GM12892 (cell line): Measurements from ENCODE around the gene CATSPERB.
"Not testable (repeated sequence)": the region's sequence is repeated elsewhere in the genome, so short reads cannot be mapped to it uniquely, and the experiment has no call there.

Source experiments
- DNase-seq: peaks from one replicate; pipeline ENCODE4 v3.0.0; 2011; ENCODE audit not compliant: insufficient read length
- FAIRE-seq: peaks from 2 replicates; lab custom pipeline; 2011; peaks lifted over from hg19 to GRCh38; lab: Jason Lieb, UNC
- POLR2A ChIP-seq: IDR thresholded peaks from 2 replicates; pipeline ENCODE4 v1.6.1; 2011; ENCODE audit warnings: low read depth, low read length, control low read depth
- POLR2AphosphoS5 ChIP-seq: IDR thresholded peaks from 2 replicates; pipeline ENCODE4 v1.6.1; 2011; ENCODE audit warnings: low read depth, low read length, control low read depth
- TAF1 ChIP-seq: IDR thresholded peaks from 2 replicates; pipeline ENCODE4 v1.6.1; 2011; ENCODE audit warnings: low read depth, mild to moderate bottlenecking, control low read depth, low read length, borderline replicate concordance

The CATSPERB gene

GRCh38 chr14:91727121-91727520 lies 4.8 kb downstream of the CATSPERB start:
- FAIRE-seq, result no peak
- no peak for TF ChIP-seq TAF1
- TF ChIP-seq POLR2AphosphoS5, result no peak
- TF ChIP-seq POLR2A, result no peak
- DNase-seq, result no peak

DNA sequence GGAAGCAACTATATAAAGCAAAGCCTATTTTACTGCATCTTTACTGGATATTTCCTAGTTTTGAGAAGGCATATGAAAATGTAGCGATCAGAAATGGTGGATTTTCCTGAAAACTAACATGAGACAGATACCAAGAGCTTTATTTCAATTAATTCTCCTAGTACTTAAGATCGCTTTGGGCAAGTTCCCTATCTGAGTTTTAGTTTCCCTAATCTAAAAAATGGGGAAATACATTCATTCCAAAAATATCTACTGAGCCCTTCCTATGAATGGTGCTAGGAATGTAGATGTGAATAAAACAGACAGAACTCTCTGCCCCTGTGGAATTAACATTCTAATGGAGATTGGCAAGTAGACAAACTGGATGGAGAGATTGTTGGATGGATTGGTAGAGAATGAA lies 8.4 kb downstream of the CATSPERB start:
- no peak for TF ChIP-seq POLR2A
- TF ChIP-seq TAF1, result no peak
- no peak for TF ChIP-seq POLR2AphosphoS5
- DNase-seq (no peak), FAIRE-seq (no peak)

- FAIRE-seq (no peak), DNase-seq (no peak)
- TF ChIP-seq POLR2A (no peak), POLR2AphosphoS5 (no peak), TAF1 (no peak)
Observed at GRCh38 chr14:91722386-91722785, 9.5 kb downstream of the CATSPERB start.

GRCh38 chr14:91719839-91720238 lies 12.0 kb downstream of the CATSPERB start:
- TF ChIP-seq TAF1, result no peak
- no peak for TF ChIP-seq POLR2A
- TF ChIP-seq POLR2AphosphoS5, result no peak
- DNase-seq (no peak), FAIRE-seq (no peak)

DNA sequence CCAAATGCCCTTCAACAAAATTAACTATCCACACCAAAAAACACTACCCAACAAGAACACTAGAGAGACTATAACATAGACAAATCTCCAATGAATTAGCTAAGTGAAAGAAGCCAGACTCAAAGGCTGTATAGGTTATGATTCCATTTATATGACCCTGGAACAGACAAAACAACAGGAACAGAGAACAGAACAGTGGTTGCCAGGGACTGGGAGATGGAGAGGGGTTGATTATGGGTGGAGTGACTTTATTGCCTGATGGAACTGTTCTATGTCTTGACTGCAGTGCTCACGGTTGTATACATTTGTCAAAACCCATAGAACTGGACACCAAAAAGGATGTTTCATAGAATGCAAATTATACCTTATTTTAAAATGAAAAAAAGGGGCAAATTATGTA lies 14.9 kb downstream of the CATSPERB start:
- TF ChIP-seq TAF1 (no peak), POLR2AphosphoS5 (no peak)
- DNase-seq (no peak), FAIRE-seq (no peak)

- TF ChIP-seq TAF1 (no peak), POLR2AphosphoS5 (no peak), POLR2A (no peak)
- no peak for FAIRE-seq
- DNase-seq, result no peak
Observed at GRCh38 chr14:91714805-91715204, 17.1 kb downstream of the CATSPERB start.

- no peak for DNase-seq
- no peak for TF ChIP-seq POLR2A
- TF ChIP-seq POLR2AphosphoS5, result no peak
- no peak for TF ChIP-seq TAF1
- no peak for FAIRE-seq
Observed at GRCh38 chr14:91708795-91709194, 23.1 kb downstream of the CATSPERB start.

DNA sequence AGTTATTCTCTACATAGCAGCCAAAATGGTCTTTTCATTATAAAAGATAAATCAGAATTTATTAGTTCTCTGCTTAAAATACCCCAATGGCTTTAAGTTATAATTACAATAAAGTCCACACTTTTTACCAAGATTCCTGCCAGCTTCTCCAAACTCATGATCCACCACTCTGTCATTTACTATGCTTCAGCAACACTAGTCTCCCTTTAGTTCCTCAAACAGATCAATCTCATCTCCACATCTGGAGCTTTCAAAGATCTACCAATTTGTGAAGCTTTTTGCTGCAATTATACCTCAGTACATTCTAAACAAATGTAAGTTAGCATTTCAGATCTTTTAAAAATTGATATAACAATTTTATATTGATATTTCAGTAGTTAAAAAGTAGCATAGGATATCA lies 24.9 kb downstream of the CATSPERB start:
- no peak for DNase-seq
- no peak for FAIRE-seq
- TF ChIP-seq TAF1, result no peak
- no peak for TF ChIP-seq POLR2A
- no peak for TF ChIP-seq POLR2AphosphoS5

GRCh38 chr14:91694643-91695042 lies 37.2 kb downstream of the CATSPERB start:
- FAIRE-seq, result no peak
- no peak for DNase-seq
- TF ChIP-seq POLR2A, result no peak
- TF ChIP-seq POLR2AphosphoS5, result no peak
- TF ChIP-seq TAF1, result no peak

- TF ChIP-seq TAF1 (no peak), POLR2A (no peak), POLR2AphosphoS5 (no peak)
- no peak for FAIRE-seq
- DNase-seq, result no peak
Observed at GRCh38 chr14:91693346-91693745, 38.5 kb downstream of the CATSPERB start.

- TF ChIP-seq TAF1 (no peak), POLR2AphosphoS5 (no peak), POLR2A (no peak)
- DNase-seq (no peak), FAIRE-seq (no peak)
Observed at GRCh38 chr14:91692075-91692474, 39.8 kb downstream of the CATSPERB start.

DNA sequence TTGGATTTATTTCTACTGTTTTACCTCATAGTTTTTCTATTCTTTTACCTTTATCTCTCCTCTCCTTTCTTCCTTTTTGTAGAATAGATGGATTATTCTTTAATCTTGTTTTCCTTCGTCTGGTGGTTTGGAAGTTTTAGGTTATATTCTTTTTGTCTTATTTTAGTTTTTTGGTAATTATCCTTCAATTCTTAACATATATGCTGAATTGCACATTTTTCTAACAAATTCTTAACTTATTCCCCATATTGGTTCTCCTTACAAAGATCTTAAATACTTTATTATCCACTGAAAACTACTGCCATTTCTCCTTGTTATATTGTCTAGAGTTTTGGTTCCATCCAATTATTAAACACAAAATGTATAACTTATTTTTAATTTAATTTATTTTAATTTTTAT lies 42.3 kb downstream of the CATSPERB start:
- TF ChIP-seq POLR2AphosphoS5, result no peak
- TF ChIP-seq POLR2A, result no peak
- TF ChIP-seq TAF1, result no peak
- FAIRE-seq (no peak), DNase-seq (no peak)

DNA sequence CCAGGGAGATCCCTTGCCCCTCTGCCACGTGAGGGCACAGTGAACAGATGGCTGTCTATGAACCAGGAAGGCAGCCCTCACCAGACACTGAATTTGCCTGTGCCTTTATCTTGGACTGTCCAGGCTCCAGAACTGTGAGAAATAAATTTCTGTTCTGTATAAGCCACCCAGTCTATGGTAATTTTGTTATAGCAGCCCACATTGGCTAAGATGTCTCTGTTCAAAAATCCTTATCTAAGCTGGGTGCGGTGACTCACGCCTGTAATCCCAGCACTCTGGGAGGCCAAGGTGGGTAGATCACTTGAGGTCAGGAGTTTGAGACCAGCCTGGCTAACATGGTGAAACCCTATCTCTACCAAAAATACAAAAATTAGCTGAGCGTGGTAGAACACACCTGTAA lies 44.5 kb downstream of the CATSPERB start:
- FAIRE-seq, result not testable (repeated sequence)

More for the DNA sequence above, 44.5 kb downstream of the CATSPERB start:
- not testable (repeated sequence) for DNase-seq
